NCI-H1048 (cell line): Measurements from ENCODE around the gene IPMK.

Source experiments
- DNase-seq: peaks from one replicate; lab custom pipeline; 2025; lab: John Stamatoyannopoulos, UW

The IPMK gene

GRCh38 chr10:58267713-58268453, at the start of gene IPMK:
Gene IPMK, minus strand, starts transcription at chr10:58267894. Its CDS starts 283 bp downstream, at chr10:58267611.
- peak; percentile 79 for DNase-seq

GRCh38 chr10:58316874-58317273, 49.2 kb upstream of the IPMK start:
- no peak for DNase-seq

GRCh38 chr10:58311026-58311425, 43.3 kb upstream of the IPMK start:
- DNase-seq = no peak

DNA sequence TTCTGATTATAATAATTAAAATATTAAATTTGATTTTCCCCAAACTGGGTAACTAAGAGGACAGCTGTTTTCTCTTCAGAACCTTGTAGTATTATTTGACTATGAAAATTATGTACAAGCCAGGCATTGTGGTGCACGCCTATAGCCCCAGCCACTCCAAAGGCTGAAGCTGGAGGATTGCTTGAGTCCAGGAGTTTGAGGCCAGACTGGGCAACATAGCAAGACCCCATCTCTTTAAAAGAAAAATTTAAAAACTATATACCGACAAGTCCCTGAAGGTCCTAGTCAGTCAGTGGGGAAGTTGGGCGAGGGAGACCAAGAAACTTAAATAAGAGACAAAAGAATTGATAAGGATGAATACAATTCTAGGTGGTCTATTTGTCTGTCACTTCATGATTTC, 40.0 kb upstream of the IPMK start:
- DNase-seq = no peak

DNA sequence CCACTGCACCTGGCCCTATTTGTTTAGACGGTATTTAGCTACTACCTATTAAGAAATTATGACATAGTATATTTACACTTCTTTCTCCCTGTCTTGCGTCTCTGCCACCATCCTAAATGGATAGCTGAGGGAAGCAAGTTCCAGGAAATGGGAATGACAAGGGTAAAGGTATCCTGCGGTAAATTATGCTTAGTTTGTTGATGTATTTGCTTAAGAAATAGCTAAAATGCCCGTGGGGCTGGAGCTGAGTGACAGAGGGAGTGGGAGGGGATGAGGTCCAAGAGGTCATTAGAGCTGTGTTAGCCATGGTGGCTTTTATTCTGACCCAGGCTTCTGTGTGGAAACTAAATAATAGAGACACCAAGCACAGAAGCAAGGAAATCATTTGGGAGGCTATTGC, 38.1 kb upstream of the IPMK start:
- no peak for DNase-seq

GRCh38 chr10:58304099-58304633, 36.5 kb upstream of the IPMK start:
- DNase-seq = no peak

- no peak for DNase-seq
These were observed 34.6 kb upstream of the IPMK start for GRCh38 chr10:58302254-58302653.

- DNase-seq = no peak
These were observed 33.0 kb upstream of the IPMK start for GRCh38 chr10:58300676-58301075.

DNA sequence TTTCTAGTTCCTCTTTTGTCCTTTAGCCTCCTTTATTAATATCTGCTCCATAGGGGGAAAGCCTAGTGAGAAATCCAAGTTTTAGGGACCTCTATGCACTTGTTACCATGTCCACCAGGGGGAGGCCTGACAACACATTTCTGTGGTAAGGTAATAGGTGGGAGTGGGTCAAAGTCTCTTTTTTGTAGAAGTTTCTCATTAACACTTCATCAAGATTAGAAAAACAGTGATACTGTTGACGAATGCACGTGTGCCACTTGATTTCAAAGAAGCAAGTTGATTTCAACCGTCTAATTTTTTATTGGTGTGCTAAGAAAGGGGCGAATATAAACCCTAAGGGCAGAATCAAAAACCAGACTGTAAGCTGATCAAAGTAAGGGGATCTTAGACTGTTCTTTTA, 31.9 kb upstream of the IPMK start:
- DNase-seq = no peak

DNA sequence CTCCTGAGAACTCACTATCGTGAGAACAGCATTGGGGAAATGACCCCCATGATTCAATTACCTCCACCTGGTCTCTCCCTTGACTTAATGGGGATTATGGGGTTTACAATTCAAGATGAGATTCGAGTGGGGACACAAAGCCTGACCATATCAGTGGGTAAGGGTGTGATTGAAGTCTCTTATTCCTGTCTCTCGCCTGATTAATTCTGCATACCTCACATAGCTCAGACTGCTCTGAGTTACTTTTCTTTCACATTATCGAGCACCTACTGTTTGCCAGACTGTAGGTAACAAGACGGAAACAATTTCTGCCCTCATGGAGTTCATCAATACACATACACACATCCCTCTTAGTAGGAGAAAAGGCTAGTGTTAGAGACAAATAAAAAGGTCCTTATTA, 26.3 kb upstream of the IPMK start:
- DNase-seq = no peak

DNA sequence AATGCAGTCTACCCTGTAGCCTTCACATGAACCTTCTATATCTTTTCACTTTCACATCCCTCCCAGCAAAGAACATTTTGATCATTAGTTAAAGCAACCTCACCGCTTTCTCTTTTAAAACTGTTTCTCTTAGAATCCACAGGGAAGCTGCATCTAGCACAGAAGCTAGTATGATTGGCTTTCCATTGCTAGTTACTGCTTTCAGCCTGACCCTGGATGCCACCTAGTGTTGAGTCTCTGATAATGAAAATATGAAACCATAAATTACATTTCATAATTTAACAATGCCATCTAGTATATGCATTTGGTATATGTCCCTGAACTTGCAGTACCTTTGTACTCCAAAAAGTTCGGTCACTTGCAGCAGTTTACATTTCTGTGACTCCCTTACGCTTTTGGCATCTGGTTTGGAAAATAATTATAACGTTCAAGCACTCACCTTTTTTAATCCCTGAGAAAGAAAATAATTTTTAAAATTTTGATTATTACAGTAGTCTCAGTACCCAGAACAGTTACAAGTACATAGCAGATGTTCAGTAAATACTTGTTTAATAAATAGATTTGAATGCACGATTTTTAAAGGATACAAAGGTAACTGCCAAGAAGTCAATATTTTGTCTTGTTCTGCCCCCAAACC, 24.0 kb upstream of the IPMK start:
- DNase-seq = peak; percentile 26

GRCh38 chr10:58282615-58283014, 14.9 kb upstream of the IPMK start:
- DNase-seq = no peak

- DNase-seq = no peak
These were observed 13.5 kb upstream of the IPMK start for GRCh38 chr10:58281092-58281752.

DNA sequence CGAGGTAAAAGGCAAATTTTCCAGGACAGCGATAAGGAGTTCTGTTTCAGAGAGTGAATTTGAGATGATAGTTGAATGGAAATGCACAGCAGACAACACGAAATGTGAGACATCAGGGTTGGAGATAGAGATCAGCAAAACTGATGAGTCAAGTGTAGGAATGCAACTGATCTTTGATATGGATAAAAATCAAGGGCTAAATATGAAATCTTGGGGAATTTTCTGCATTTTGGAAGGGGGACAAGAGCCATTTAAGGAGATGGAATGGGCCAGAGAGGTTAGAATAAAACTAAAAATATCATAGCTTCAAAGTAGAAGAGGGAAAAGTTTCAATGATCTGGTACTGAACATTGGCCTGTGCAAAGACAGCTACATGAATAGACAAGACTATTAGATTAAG, 12.8 kb upstream of the IPMK start:
- no peak for DNase-seq

DNA sequence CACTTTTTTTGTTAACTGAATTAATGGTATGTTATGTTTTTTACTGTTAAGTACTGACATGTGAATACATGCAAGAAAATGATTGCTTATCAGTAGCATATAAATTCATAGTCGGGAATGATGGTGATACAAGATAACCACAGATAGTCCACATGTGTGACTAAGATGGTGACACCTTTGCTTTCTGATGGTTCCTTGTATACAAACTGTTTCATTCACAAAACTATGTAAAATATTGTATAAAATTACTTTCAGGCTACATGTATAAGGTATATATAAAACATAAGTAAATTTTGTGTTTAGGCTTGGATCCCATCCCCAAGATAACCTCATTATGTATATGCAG, 11.2 kb upstream of the IPMK start:
- no peak for DNase-seq

GRCh38 chr10:58278274-58278961, 10.7 kb upstream of the IPMK start:
- no peak for DNase-seq

GRCh38 chr10:58275908-58276307, 8.2 kb upstream of the IPMK start:
- no peak for DNase-seq

DNA sequence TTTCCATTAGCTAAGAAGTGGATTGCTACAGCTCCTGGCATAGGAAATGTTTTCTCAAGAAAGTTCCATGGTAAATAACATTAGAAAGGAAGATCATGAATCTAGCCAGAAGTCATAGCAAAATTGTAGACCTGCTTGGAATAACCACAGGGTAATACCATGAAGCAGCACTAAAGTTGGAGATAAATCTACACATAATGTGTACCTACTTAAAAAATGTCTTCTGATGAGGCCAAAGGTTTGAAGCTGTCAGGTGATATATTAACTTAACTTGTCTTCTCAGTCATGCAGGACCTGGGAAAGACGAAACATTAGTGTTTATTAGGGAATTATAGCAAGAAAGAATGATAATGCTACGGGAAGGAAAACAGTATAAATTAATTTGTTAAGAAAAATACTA, 7.6 kb upstream of the IPMK start:
- no peak for DNase-seq

GRCh38 chr10:58269782-58270290, 2.1 kb upstream of the IPMK start:
- DNase-seq = no peak

- DNase-seq = peak; percentile 96
These were observed 1.5 kb upstream of the IPMK start, which contains the start of gene CISD1 for GRCh38 chr10:58268946-58269781. Gene CISD1, plus strand, starts transcription at chr10:58269162. Its CDS starts 112 bp downstream, at chr10:58269274.

- no peak for DNase-seq
These were observed 806 bp upstream of the IPMK start for GRCh38 chr10:58268454-58268945.
